Sigmoid colon (tissue), 4 donors: ENCODE data around the gene LDB2.

ENCODE experiments used
- CTCF ChIP-seq, 4 experiments: fragments of 450-650 bp in 3 of 4; fragments of 200-600 bp in 1 of 4; IDR thresholded peaks; one replicate each; pipeline ENCODE4 v1.5.1; 2016 to 2019; ENCODE audit warnings: antibody characterized with exemption in 4 of 4, mild to moderate bottlenecking in 3 of 4, moderate library complexity in 2 of 4
- POLR2AphosphoS5 ChIP-seq, 4 donors: sonication (generic); formaldehyde crosslinking; IDR thresholded peaks; one replicate each; pipeline ENCODE4 v1.6.1; 2017; ENCODE audit warnings: antibody characterized with exemption in 4 of 4

- no peak for TF ChIP-seq CTCF (IDR thresholded peaks at IDR 0.05)
- TF ChIP-seq POLR2AphosphoS5 (IDR thresholded peaks at IDR 0.05): no peak
These were observed 167.8 kb downstream of the LDB2 start for GRCh38 chr4:16730522-16731205.
